ENCODE results near the gene ACYP2.

GRCh38 chr2:54267577-54267976 is 152.2 kb downstream of the ACYP2 start:
- TF ChIP-seq CTCF (IDR thresholded peaks at IDR 0.05) = no peak
- TF ChIP-seq POLR2A (IDR thresholded peaks at IDR 0.05) = no peak

Data from Peyer's patch (tissue), 4 donors.